Measurements from ENCODE around the gene XIAP.

DNA sequence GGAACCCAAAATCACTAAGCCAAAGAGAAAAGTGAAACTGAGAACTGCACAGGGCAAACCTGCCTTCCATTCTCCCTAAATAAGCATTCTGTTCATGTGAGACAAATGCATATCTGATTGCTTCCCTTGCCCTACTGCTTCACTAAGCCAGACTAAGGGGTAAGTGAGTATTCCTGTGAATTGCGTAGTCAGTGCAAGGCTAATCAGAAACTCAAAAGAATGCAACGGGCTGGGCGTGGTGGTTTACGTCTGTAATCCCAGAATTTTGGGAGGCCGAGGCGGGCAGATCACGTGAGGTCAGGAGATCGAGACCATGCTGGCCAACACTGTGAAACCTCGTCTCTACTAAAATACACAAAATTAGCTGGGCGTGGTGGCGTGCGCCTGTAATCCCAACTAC, 10.8 kb upstream of the XIAP start:
- TF ChIP-seq, protein P1, sequence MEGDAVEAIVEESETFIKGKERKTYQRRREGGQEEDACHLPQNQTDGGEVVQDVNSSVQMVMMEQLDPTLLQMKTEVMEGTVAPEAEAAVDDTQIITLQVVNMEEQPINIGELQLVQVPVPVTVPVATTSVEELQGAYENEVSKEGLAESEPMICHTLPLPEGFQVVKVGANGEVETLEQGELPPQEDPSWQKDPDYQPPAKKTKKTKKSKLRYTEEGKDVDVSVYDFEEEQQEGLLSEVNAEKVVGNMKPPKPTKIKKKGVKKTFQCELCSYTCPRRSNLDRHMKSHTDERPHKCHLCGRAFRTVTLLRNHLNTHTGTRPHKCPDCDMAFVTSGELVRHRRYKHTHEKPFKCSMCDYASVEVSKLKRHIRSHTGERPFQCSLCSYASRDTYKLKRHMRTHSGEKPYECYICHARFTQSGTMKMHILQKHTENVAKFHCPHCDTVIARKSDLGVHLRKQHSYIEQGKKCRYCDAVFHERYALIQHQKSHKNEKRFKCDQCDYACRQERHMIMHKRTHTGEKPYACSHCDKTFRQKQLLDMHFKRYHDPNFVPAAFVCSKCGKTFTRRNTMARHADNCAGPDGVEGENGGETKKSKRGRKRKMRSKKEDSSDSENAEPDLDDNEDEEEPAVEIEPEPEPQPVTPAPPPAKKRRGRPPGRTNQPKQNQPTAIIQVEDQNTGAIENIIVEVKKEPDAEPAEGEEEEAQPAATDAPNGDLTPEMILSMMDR (IDR thresholded peaks at IDR 0.05; ENCODE audit: insufficient read depth, low read length): no peak
- no peak for TF ChIP-seq POLR2AphosphoS5 (IDR thresholded peaks at IDR 0.05; ENCODE audit: low read depth)
- no peak for TF ChIP-seq GABPA (IDR thresholded peaks at IDR 0.05; ENCODE audit: low read depth)
- TF ChIP-seq, protein P2, sequence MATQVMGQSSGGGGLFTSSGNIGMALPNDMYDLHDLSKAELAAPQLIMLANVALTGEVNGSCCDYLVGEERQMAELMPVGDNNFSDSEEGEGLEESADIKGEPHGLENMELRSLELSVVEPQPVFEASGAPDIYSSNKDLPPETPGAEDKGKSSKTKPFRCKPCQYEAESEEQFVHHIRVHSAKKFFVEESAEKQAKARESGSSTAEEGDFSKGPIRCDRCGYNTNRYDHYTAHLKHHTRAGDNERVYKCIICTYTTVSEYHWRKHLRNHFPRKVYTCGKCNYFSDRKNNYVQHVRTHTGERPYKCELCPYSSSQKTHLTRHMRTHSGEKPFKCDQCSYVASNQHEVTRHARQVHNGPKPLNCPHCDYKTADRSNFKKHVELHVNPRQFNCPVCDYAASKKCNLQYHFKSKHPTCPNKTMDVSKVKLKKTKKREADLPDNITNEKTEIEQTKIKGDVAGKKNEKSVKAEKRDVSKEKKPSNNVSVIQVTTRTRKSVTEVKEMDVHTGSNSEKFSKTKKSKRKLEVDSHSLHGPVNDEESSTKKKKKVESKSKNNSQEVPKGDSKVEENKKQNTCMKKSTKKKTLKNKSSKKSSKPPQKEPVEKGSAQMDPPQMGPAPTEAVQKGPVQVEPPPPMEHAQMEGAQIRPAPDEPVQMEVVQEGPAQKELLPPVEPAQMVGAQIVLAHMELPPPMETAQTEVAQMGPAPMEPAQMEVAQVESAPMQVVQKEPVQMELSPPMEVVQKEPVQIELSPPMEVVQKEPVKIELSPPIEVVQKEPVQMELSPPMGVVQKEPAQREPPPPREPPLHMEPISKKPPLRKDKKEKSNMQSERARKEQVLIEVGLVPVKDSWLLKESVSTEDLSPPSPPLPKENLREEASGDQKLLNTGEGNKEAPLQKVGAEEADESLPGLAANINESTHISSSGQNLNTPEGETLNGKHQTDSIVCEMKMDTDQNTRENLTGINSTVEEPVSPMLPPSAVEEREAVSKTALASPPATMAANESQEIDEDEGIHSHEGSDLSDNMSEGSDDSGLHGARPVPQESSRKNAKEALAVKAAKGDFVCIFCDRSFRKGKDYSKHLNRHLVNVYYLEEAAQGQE (IDR thresholded peaks at IDR 0.05; ENCODE audit: insufficient replicate concordance, low read depth): no peak
